Measurements from ENCODE around the gene KRTAP2-3.

KRTAP2-3 gene

DNA sequence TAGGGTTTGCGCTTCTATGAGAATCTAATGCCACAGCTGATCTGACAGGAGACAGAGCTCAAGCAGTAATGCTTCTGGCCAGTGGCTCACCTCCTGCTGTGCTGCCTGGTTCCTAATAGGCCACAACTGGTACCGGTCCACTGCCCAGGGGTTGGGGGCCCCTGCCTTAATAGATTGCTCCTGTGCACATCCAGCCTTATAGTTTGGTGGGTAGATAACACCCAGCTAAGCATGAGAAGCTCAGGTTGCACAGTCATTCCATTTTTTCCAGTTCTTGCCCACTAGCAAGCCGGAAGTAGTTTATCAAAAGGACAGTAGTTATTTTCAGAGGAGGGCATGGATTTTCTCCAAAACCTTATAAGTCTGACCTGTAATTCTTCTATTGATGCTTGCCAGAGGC is 40.5 kb downstream of the KRTAP2-3 start:
- Histone ChIP-seq H3K27me3 (ENCODE audit: control insufficient read depth, insufficient read depth, low read length) (no peaks in the 10 kb centered on the region), H3K36me3 (ENCODE audit: insufficient read depth, low read length) (no peaks in the 10 kb centered on the region), H3K4me1 (ENCODE audit: control insufficient read depth, insufficient read depth, low read length) (no peaks in the 10 kb centered on the region), H3K9ac (ENCODE audit: low read depth, low read length) (no peak overlapping the region), H3K9me3 (replicated peaks; ENCODE audit: low read length) (no peaks in the 10 kb centered on the region), H3K4me2 (ENCODE audit: low read length) (no peak overlapping the region), H3K4me3 (ENCODE audit: low read length) (no peak overlapping the region)

DNA sequence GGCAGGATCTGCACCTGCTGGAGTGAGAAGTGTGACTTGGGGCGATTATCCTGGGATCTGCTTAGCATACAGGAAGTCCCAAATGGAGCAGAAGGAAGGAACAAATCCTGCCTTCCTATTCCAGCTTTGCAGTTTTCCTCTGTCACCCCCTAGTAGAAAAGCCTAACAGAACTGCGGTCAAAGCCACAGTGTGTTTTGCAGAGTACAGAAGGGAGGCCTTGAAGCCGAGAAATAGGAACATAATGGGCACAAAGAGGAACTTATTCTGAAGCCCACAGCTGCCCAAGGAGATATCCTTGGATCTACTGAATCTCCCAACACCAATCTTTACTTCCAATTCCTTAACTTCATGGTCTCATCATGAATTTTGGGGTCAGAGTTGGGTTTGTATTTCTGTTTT is 41.4 kb downstream of the KRTAP2-3 start:
- Histone ChIP-seq H3K36me3 (ENCODE audit: insufficient read depth, low read length) (no peaks in the 10 kb centered on the region), H3K9ac (ENCODE audit: low read depth, low read length) (no peak overlapping the region), H3K4me1 (ENCODE audit: control insufficient read depth, insufficient read depth, low read length) (peaks cover 3% of the 10 kb centered on the region), H3K9me3 (replicated peaks; ENCODE audit: low read length) (no peaks in the 10 kb centered on the region), H3K4me2 (ENCODE audit: low read length) (no peak overlapping the region), H3K4me3 (ENCODE audit: low read length) (no peak overlapping the region), H3K27me3 (ENCODE audit: control insufficient read depth, insufficient read depth, low read length) (no peaks in the 10 kb centered on the region)

DNA sequence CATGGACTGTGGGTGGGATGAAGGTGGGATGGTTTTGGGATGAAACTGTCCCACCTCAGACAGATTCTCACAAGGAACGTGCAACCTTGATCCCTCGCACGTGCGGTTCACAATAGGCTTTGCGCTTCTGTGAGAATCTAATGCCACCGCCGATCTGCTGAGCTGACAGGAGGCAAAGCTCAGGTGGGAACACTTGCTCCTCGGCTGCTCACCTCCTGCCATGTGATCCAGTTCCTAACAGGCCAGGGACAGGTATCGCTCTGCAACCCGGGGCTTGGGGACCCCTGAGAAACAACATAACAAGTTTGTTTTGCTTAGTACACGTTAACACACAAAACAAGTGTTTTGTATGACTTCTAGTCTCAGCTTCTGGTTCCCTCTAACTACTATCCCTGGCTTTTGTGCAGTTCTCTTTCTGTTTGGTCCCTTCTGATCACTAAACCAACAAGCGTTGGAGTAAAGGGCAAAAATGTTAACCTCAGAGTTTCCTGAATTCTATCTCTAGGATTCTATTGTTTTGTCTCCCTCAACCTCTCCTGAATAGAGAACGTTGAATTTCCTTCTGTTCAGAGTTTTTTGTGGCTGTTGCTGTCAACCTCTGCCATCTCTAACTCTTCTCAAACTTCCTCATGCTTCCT is 43.2 kb downstream of the KRTAP2-3 start:
- Histone ChIP-seq H3K9me3 (replicated peaks; ENCODE audit: low read length) (no peaks in the 10 kb centered on the region), H3K4me1 (ENCODE audit: control insufficient read depth, insufficient read depth, low read length) (peaks cover 10% of the 10 kb centered on the region), H3K27me3 (ENCODE audit: control insufficient read depth, insufficient read depth, low read length) (no peaks in the 10 kb centered on the region), H3K4me2 (ENCODE audit: low read length) (no peak overlapping the region), H3K4me3 (ENCODE audit: low read length) (no peak overlapping the region), H3K9ac (ENCODE audit: low read depth, low read length) (no peak overlapping the region), H3K36me3 (ENCODE audit: insufficient read depth, low read length) (no peaks in the 10 kb centered on the region)

DNA sequence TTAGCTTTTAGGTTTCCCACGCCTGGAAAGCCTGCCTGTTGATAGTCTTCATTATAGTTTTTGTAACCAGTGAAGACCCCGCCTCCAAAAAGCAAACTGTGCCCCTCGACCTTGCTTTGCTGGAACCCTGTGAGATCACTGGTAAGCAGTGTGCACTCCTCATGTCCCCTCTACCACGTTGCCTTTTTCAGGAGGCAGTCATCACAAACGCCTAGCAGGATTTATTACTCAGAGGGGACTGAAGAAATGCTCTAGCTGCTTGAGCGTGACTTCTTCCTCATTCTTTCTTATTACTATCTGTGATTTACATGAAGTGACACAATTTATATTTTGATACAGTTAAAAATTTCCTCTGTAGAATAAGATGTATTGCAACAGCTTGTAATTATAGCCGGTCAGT is 44.5 kb downstream of the KRTAP2-3 start:
- no peak overlapping the region for H3K9ac ChIP-seq (ENCODE audit: low read depth, low read length)
- H3K27me3 ChIP-seq (ENCODE audit: control insufficient read depth, insufficient read depth, low read length) = no peaks in the 10 kb centered on the region
- no peaks in the 10 kb centered on the region for H3K9me3 ChIP-seq (replicated peaks; ENCODE audit: low read length)
- peaks cover 10% of the 10 kb centered on the region for H3K4me1 ChIP-seq (ENCODE audit: control insufficient read depth, insufficient read depth, low read length)
- no peak overlapping the region for H3K4me3 ChIP-seq (ENCODE audit: low read length)
- no peak overlapping the region for H3K4me2 ChIP-seq (ENCODE audit: low read length)
- no peaks in the 10 kb centered on the region for H3K36me3 ChIP-seq (ENCODE audit: insufficient read depth, low read length)

DNA sequence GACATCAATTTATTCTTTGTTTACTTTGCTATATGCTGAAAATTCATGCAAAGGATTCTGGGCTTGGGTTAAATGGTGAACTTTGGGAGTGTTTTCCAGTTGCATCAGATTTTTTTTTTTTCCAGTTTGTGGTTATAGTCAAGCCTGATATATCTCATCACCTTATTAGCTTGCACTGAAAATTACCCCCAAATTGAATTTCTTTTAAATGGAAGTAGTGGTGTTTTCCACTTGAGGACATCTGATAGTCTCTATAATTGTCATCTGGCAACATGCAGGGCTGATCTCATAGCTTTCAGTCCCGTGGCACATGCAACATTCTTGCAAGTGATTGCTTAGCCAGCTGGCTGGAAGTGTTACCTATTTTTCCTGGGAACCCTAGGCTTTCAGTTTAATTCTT is 46.3 kb downstream of the KRTAP2-3 start:
- Histone ChIP-seq H3K36me3 (ENCODE audit: insufficient read depth, low read length) (no peaks in the 10 kb centered on the region), H3K9me3 (replicated peaks; ENCODE audit: low read length) (no peaks in the 10 kb centered on the region), H3K4me3 (ENCODE audit: low read length) (no peak overlapping the region), H3K4me1 (ENCODE audit: control insufficient read depth, insufficient read depth, low read length) (peaks cover 10% of the 10 kb centered on the region), H3K4me2 (ENCODE audit: low read length) (no peak overlapping the region), H3K9ac (ENCODE audit: low read depth, low read length) (no peak overlapping the region), H3K27me3 (ENCODE audit: control insufficient read depth, insufficient read depth, low read length) (no peaks in the 10 kb centered on the region)

DNA sequence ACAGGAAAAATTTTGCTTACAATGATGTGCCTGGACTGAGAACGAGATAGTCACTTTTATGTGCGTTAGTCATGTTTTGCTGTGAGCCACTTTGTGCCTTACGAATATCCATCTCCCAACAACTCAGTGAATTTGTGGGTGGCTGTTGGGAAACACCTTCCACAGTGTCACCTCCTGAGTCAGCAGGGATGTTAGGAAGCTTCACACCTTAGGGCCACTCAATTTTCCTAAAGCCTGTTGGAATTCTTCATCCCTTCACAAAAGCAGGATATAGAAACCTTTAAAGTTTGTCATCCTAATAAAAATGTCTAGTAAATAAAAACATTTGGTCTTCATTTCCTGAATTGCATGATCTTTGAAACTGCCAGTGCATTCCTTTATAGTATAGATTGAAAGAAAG is 46.7 kb downstream of the KRTAP2-3 start:
- Histone ChIP-seq H3K9me3 (replicated peaks; ENCODE audit: low read length) (no peaks in the 10 kb centered on the region), H3K4me3 (ENCODE audit: low read length) (no peak overlapping the region)

DNA sequence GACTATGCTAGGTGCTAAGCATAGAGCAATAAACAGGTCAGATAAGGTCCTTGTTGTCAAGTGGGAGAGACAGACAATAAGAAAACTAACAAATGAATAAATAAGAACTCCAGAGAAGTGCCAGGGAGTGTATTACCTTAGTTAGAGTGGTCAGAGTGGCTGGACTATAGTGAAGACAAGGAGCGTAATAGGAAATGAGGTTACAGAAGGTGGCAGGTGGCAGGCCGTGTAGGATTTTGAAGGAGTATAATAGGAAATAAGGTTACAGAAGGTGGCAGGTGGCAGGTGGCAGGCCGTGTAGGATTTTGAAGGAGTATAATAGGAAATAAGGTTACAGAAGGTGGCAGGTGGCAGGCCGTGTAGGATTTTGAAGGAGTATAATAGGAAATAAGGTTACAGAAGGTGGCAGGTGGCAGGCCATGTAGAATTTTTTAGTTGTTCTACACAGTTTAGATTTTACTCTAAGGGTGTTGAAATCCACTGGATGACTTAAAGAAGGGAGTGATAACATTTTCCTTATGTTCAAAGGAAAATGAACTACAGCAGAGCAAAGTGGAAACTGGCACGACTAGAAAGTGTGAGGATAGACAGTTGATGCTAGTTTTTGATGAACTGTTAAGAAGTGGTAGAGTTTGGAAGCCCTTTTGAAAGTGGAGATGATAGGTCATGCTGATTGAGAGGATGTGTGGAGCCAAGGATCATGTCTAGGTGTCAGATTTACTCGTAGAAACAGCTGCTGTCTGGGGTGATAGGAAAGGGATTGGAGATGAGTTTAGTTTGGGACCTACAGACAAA is 47.4 kb downstream of the KRTAP2-3 start:
- H3K9me3 ChIP-seq (replicated peaks; ENCODE audit: low read length) = no peaks in the 10 kb centered on the region
- H3K4me2 ChIP-seq (ENCODE audit: low read length) = no peak overlapping the region
- no peak overlapping the region for H3K9ac ChIP-seq (ENCODE audit: low read depth, low read length)
- H3K4me1 ChIP-seq (ENCODE audit: control insufficient read depth, insufficient read depth, low read length) = peaks cover 10% of the 10 kb centered on the region
- H3K4me3 ChIP-seq (ENCODE audit: low read length) = no peak overlapping the region
- H3K36me3 ChIP-seq (ENCODE audit: insufficient read depth, low read length) = no peaks in the 10 kb centered on the region
- H3K27me3 ChIP-seq (ENCODE audit: control insufficient read depth, insufficient read depth, low read length) = no peaks in the 10 kb centered on the region

More for the DNA sequence above, 46.7 kb downstream of the KRTAP2-3 start:
- Histone ChIP-seq H3K36me3 (ENCODE audit: insufficient read depth, low read length) (no peaks in the 10 kb centered on the region), H3K9ac (ENCODE audit: low read depth, low read length) (no peak overlapping the region), H3K4me1 (ENCODE audit: control insufficient read depth, insufficient read depth, low read length) (peaks cover 10% of the 10 kb centered on the region), H3K27me3 (ENCODE audit: control insufficient read depth, insufficient read depth, low read length) (no peaks in the 10 kb centered on the region), H3K4me2 (ENCODE audit: low read length) (no peak overlapping the region)

DNA sequence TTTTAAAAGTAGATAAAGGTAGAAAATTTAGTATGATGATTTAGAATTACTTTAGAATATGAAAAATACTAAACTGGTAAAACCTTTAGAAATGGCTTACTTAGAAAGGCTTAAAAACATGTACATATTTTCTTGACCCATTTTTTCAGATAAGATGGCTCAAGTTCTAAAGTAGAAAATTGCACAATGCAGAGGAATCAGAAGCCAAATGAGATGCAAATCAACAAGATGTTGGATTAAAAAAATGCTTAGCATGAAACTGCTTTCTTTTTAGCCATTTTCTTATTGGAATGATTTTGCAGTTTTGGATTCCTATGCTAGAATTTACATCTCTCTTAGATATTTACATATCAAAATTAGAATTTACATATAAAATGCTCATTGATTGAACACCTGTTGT is 49.5 kb downstream of the KRTAP2-3 start:
- H3K9ac ChIP-seq (ENCODE audit: low read depth, low read length) = no peak overlapping the region
- peaks cover 10% of the 10 kb centered on the region for H3K4me1 ChIP-seq (ENCODE audit: control insufficient read depth, insufficient read depth, low read length)
- no peak overlapping the region for H3K4me3 ChIP-seq (ENCODE audit: low read length)
- no peaks in the 10 kb centered on the region for H3K27me3 ChIP-seq (ENCODE audit: control insufficient read depth, insufficient read depth, low read length)
- H3K4me2 ChIP-seq (ENCODE audit: low read length) = no peak overlapping the region
- H3K9me3 ChIP-seq (replicated peaks; ENCODE audit: low read length) = no peaks in the 10 kb centered on the region
- no peaks in the 10 kb centered on the region for H3K36me3 ChIP-seq (ENCODE audit: insufficient read depth, low read length)

DNA sequence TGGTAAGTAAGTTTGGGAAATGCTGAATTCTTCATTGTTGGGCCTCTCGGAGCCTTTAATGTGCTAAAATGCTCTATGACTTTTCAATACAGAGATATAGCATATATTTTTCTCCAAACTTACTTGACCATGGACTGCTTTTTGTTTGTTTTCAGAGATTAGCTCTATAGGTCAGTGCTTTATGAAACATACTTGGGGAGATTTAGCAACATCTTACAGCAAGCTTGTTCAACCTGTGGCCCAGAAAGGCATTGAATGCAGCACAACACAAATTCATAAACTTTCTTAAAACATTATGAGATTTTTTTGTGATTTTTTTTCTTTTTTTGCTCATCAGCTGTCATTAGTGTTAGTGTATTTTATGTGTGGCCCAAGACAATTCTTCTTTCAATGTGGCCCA is 50.0 kb downstream of the KRTAP2-3 start:
- Histone ChIP-seq H3K4me1 (ENCODE audit: control insufficient read depth, insufficient read depth, low read length) (peaks cover 10% of the 10 kb centered on the region), H3K9me3 (replicated peaks; ENCODE audit: low read length) (no peaks in the 10 kb centered on the region), H3K36me3 (ENCODE audit: insufficient read depth, low read length) (no peaks in the 10 kb centered on the region), H3K4me2 (ENCODE audit: low read length) (no peak overlapping the region), H3K4me3 (ENCODE audit: low read length) (no peak overlapping the region), H3K9ac (ENCODE audit: low read depth, low read length) (no peak overlapping the region), H3K27me3 (ENCODE audit: control insufficient read depth, insufficient read depth, low read length) (no peaks in the 10 kb centered on the region)

DNA sequence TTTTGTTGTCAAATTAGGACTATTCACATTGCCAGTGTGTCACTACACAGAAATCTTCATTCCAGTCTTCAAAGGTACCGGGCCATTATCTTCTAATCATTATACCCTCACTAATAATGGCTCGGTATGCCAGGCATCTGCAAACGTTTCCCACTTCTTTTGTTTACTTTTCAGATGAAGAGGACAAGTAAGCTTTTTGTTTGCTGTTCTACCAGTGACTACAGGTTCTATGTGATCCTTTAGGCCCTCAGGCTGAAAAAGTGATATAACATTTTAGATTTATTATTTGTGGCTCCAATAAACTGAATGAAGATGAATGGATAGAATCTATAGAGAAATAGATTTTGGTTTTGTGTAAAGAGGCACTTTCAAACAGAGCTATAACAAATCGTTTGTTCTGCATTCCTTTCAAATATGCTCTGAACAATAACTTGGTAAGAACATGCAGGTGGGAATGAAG is 50.6 kb downstream of the KRTAP2-3 start:
- Histone ChIP-seq H3K9me3 (replicated peaks; ENCODE audit: low read length) (no peaks in the 10 kb centered on the region), H3K9ac (ENCODE audit: low read depth, low read length) (no peak overlapping the region), H3K36me3 (ENCODE audit: insufficient read depth, low read length) (no peaks in the 10 kb centered on the region), H3K4me1 (ENCODE audit: control insufficient read depth, insufficient read depth, low read length) (peaks cover 10% of the 10 kb centered on the region), H3K27me3 (ENCODE audit: control insufficient read depth, insufficient read depth, low read length) (no peaks in the 10 kb centered on the region), H3K4me3 (ENCODE audit: low read length) (no peak overlapping the region), H3K4me2 (ENCODE audit: low read length) (no peak overlapping the region)
